ENCODE results near the gene AKAP17A. TPM values are rescaled to one million over a fixed set of nuclear protein-coding genes. Genes with fewer than 3 reads are reported as not detected.

Gene AKAP17A
- total and polyA plus RNA-seq, 2 of the 13 experiments (the other 11 are each of a cell fraction or from before 2014, with no cell fraction given), result 20.5 to 26.5 TPM

DNA sequence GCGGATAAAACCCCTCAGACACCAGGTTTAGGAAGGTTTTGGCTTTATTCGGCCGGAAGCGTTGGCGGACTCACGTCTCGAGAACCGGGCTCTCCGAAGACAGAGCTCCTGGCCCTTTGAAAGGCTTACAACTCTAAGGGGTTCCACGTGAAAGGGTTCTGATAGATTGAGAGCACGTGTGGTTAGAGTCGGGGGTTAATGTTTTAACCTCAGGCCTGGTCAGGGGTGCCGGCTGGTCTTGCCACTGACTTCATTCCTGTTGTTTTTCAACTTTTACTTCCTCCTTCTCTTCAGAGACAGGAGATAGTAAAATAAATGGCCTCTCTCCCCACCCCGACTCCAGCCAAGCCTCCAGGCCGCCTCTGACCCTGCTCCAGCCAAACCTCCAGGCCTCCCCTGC is 18.8 kb downstream of the AKAP17A start (continued):
- no peak for TF ChIP-seq ZNF557 (CRISPR knock-in tag; IDR thresholded peaks at IDR 0.05)
- no peak for TF ChIP-seq SPEN (CRISPR knock-in tag; IDR thresholded peaks at IDR 0.05; ENCODE audit: low read depth)
- no peak for TF ChIP-seq SIX1 (CRISPR knock-in tag; IDR thresholded peaks at IDR 0.05; ENCODE audit: borderline replicate concordance)
- TF ChIP-seq SMAD3 (CRISPR knock-in tag; IDR thresholded peaks at IDR 0.05), result no peak

- Histone ChIP-seq H3K27ac (ENCODE audit: extremely low read length, insufficient read depth, low read length) (no peak overlapping the region), H3K4me2 (ENCODE audit: low read depth, low read length) (no peak overlapping the region), H3K79me2 (ENCODE audit: insufficient read depth, low read length) (no peaks in the 10 kb centered on the region), H3K4me1 (ENCODE audit: insufficient read depth, low read length) (0 out of 2 replicates have a peak, but pooled peaks cover 8% of the 10 kb centered on the region), H2AFZ (ENCODE audit: low read length) (no peak overlapping the region), H3K9ac (ENCODE audit: insufficient read depth, low read depth, low read length) (no peak overlapping the region), H3K27me3 (ENCODE audit: control insufficient read depth in 1 of 2, insufficient read depth in 2 of 2, low read length in 2 of 2) (0 out of 5 replicates have a peak, but pooled peaks cover 0 to 2% of the 10 kb centered on the region in 2 experiments), H3K4me3 (replicated peaks in 1 of 3; ENCODE audit: insufficient read depth in 1 of 3, low read depth in 2 of 3, low read length in 3 of 3) (no peak overlapping the region), H3K36me3 (replicated peaks in 1 of 2; ENCODE audit: control insufficient read depth in 1 of 2, insufficient read depth in 2 of 2, low read length in 2 of 2) (no peaks in the 10 kb centered on the region), H4K20me1 (ENCODE audit: insufficient read depth, low read length) (no peaks in the 10 kb centered on the region), H3K9me3 (ENCODE audit: low read length) (no peaks in the 10 kb centered on the region)
- in situ Hi-C loops (cut with HindIII; ENCODE audit: extremely low pct_ligation_motif_present, low pct_unique_long_range_greater_than_20kb) (no loop called here), intact Hi-C loops (cut with micrococcal nuclease; ENCODE audit: unreplicated experiment) (no loop called here)
- no peak for FAIRE-seq
- ChIA-PET CTCF (ENCODE audit: low intra/inter-chr PET ratio, low total read pairs) (no interaction called here), POLR2A (no interaction called here)
- BruUV-seq (replicated peaks), result no TSS peak
- no peak for ATAC-seq
- no peak for DNase-seq (ENCODE audit: low spot score)
- 64% methylated on average over 12 of the region's 12 CpGs for WGBS (ENCODE audit: low lambda C conversion rate)
- TF ChIP-seq, protein P1, sequence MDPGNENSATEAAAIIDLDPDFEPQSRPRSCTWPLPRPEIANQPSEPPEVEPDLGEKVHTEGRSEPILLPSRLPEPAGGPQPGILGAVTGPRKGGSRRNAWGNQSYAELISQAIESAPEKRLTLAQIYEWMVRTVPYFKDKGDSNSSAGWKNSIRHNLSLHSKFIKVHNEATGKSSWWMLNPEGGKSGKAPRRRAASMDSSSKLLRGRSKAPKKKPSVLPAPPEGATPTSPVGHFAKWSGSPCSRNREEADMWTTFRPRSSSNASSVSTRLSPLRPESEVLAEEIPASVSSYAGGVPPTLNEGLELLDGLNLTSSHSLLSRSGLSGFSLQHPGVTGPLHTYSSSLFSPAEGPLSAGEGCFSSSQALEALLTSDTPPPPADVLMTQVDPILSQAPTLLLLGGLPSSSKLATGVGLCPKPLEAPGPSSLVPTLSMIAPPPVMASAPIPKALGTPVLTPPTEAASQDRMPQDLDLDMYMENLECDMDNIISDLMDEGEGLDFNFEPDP (CRISPR knock-in tag; conservative IDR thresholded peaks at IDR 0.05), result no peak
- TF ChIP-seq ZFP36 (IDR thresholded peaks at IDR 0.05; ENCODE audit: borderline replicate concordance, low read depth, low read length, partially characterized antibody) (no peak), ZNF543 (CRISPR knock-in tag; IDR thresholded peaks at IDR 0.05) (no peak), ZNF510 (CRISPR knock-in tag; IDR thresholded peaks at IDR 0.05; ENCODE audit: low read depth) (no peak), ZNF784 (CRISPR knock-in tag; IDR thresholded peaks at IDR 0.05; ENCODE audit: borderline replicate concordance) (no peak), ZNF33B (CRISPR knock-in tag; IDR thresholded peaks at IDR 0.05) (no peak), ZXDC (CRISPR knock-in tag; IDR thresholded peaks at IDR 0.05) (no peak)
- TF ChIP-seq, protein P2, sequence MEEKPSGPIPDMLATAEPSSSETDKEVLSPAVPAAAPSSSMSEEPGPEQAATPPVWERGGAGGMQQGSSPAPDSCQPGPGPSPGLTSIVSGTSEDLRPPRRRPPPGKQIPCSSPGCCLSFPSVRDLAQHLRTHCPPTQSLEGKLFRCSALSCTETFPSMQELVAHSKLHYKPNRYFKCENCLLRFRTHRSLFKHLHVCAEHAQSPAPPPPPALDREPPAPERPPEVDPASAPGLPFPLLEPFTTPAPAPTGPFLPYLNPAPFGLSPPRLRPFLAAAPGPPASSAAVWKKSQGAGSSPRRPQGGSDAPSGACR (CRISPR knock-in tag; IDR thresholded peaks at IDR 0.05), result no peak
- TF ChIP-seq, protein P3, sequence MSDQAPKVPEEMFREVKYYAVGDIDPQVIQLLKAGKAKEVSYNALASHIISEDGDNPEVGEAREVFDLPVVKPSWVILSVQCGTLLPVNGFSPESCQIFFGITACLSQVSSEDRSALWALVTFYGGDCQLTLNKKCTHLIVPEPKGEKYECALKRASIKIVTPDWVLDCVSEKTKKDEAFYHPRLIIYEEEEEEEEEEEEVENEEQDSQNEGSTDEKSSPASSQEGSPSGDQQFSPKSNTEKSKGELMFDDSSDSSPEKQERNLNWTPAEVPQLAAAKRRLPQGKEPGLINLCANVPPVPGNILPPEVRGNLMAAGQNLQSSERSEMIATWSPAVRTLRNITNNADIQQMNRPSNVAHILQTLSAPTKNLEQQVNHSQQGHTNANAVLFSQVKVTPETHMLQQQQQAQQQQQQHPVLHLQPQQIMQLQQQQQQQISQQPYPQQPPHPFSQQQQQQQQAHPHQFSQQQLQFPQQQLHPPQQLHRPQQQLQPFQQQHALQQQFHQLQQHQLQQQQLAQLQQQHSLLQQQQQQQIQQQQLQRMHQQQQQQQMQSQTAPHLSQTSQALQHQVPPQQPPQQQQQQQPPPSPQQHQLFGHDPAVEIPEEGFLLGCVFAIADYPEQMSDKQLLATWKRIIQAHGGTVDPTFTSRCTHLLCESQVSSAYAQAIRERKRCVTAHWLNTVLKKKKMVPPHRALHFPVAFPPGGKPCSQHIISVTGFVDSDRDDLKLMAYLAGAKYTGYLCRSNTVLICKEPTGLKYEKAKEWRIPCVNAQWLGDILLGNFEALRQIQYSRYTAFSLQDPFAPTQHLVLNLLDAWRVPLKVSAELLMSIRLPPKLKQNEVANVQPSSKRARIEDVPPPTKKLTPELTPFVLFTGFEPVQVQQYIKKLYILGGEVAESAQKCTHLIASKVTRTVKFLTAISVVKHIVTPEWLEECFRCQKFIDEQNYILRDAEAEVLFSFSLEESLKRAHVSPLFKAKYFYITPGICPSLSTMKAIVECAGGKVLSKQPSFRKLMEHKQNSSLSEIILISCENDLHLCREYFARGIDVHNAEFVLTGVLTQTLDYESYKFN (CRISPR knock-in tag; conservative IDR thresholded peaks at IDR 0.05), result no peak
Observed at GRCh38 chrX:1610736-1611135, 19.3 kb downstream of the AKAP17A start.

All from HepG2 (cell line).